GM19025 (cell line): Measurements from ENCODE around the gene GNGT2.
"Not testable (repeated sequence)": the region's sequence is repeated elsewhere in the genome, so short reads cannot be mapped to it uniquely, and the experiment has no call there.

Source experiments
- ATAC-seq: cut with Tn5 transposase; IDR thresholded peaks from one replicate; pipeline ENCODE4 v1.9.1; 2021; ENCODE audit warnings: mild to moderate bottlenecking, low read depth, moderate library complexity; ENCODE audit not compliant: unreplicated experiment

The GNGT2 gene

DNA sequence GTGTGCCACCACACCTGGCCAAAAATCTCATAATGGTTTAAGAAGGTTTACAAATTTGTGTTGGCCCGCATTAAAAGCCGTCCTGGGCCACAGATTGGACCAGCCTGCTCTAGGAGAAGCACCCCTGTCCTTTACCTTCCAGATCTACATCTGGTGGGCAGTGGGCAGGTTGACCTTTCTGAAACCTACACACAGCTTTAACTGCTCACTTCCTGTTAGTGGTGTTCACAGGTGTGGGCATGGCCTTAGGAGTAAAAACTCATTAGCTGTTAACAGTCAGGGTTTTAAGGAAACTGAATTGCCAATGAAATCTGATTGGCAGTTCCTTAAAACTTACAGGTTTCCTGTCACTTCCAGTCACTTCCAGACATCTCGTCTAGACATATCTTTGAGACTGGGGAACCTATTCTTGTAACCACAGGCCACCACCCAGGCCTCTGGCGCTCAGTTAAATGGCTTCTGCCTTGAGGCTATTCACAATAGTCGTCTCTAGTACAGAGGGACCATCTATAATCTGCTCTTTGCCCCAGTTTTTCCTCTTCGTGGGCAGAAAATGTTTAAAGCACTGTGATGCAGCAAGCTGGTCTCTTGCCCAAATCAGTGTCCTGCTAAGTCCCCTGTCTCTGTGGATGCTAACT is 29.3 kb downstream of the GNGT2 start:
- no peak for ATAC-seq

DNA sequence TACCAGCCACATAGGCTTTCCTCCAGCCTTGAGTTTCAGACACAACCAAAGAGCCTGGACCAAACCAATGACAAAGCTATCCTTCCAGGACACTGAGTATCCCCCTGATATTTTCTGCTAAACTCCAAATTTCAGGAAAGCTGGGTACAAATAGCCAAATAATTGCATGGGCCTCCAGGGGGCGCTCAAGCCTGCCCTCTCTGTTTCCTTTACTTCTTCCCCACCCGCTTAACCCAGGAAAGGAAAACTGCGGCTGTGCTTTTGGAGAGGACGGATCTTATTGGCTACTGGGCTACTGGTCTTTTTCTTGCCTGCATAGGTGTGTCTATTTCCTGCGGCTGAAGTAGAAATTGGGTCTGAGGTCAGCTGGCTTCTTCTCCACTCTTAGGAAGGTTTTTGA is 30.1 kb downstream of the GNGT2 start:
- no peak for ATAC-seq

GRCh38 chr17:49175978-49176377 is 34.4 kb downstream of the GNGT2 start:
- not testable (repeated sequence) for ATAC-seq

DNA sequence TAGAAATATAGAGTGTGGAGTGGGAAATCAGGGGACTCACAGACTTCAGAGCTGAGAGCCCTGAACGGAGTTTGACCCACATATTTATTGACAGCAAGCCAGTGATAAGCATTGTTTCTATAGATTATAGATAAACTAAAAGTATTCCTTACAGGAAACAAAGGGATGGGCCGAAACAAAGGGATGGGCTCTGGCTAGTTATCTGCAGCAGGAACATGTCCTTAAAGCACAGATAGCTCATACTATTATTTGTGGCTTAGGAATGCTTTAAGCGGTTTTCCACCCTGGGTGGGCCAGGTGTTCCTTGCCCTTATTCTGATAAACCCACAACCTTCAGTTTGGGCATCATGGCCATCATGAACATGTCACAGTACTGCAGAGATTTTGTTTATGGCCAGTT is 39.7 kb downstream of the GNGT2 start:
- ATAC-seq = not testable (repeated sequence)

DNA sequence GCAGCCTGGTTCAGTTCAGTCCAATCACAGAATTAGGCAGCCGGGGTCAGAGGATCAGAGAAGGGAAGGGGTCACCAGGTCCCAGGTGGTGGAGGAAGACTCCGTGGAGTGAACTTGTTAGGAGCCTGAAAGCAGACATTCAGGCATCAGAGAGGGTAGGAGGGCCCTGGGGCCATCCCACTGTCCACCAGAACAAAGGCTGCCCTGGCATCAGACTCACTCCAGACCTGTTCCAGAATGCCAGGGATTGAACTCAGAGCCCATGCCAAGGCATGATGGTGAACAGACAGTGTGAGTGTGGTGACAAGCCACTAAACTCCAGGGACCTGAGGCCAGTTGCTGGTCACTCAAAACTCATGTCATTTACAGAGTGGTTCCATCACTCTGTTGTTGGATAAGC is 40.2 kb downstream of the GNGT2 start:
- no peak for ATAC-seq

DNA sequence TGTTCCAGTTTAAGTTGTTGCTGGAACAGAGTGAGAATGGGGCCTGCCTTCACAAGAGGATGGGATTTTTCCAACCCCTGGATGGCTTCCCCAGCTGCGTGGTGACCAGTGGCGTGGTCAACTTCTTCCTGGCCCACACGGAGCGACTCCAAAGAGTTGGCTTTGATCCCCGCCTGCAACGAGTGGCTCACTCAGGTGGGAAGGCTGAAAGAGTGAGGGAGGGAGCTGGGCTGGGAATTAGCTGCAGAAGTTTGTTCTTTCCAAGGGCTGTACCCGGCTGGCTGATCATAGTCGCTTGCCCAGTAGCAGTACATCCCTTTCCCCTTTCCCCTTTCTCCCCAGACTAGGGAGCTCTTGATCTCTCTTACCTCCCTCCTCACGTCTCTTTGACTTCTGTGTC is 41.7 kb downstream of the GNGT2 start:
- no peak for ATAC-seq

DNA sequence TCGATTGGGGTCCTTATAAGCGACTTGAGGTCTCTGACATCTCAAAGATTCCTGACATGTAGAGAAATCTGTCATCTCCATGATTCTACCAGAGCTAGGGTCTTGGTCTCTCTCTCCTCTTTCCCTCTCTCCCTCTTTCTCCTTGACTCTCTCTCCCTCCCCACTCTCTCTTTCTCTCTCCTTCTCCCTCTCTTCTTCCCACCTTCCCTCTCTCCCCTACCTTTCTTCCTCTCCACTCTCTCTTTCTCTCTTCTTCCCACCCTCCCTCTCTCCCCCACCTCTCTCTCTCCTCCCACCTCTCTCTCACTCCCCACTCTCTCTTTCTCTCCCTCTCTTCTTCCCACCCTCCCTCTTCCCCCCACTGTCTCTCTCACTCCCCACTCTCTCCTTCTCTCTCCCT is 45.2 kb downstream of the GNGT2 start:
- ATAC-seq = no peak

DNA sequence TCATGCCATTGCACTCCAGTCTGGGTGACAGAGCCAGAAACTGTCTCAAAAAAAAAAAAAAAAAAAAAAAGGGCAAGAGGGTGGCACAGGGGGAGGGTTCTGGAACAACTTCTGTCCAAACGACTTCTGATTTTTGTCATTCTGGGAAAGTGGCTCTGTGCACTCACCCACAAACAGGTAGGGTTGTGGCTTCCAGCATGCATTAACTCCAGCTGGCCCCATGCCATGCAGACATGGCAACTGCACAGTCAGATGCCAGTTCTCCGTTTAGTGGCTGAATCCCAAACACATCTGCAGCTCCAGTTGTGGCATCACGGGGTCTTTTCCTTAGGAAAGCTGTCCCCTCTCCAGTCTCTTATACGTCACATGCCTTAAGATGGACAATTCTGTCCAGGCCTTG is 47.5 kb downstream of the GNGT2 start:
- no peak for ATAC-seq

DNA sequence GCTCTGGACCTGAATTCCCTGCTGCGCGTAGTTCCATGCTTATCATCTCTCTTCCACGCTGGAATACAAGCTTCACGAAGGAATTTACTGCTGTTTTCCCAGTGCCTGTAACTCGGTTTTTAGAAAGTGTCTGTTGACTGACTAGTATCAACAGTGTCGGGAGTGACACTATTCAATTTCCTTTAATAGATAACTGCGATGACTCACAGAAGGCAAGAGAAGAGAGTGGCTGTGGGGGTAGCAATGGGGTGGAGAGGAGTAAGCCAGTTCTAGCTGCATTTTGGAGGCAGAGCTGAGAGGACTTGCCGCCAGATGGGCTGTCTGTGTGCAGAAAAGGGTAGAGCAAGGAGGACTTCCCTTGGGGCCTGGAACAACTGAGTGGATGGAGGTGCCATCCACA is 52.6 kb downstream of the GNGT2 start:
- ATAC-seq = no peak

DNA sequence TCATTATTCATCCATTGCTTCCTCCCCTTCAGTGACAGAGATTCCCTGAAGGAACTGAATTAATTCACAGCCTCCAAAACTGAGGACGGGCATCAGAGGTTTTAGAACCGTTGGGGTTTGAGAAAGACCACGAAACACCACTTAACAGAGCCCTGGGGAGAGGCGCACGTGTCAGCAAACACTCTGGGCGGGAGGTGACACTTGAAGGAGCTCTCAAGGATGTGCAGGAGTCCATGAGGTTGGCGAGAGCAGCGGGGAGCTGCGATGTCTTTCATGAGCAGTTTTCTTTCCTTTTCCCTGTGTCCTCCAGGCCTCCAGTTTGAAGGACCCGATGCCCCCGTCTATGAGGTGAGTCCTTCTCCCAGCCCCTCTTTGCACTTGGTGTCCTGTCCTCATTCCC is 54.1 kb downstream of the GNGT2 start:
- ATAC-seq = no peak
